ENCODE results near the gene SUSD3. TPM values are rescaled to one million over a fixed set of nuclear protein-coding genes. Genes with fewer than 3 reads are reported as not detected.

Gene SUSD3
- total RNA-seq, 1 experiment from 2014 or later = not detected

GRCh38 chr9:93068956-93069355 is 10.5 kb downstream of the SUSD3 start:
- TF ChIP-seq CTCF (conservative IDR thresholded peaks at IDR 0.05; ENCODE audit: low read depth, low read length) (no peak), EZH2 (IDR thresholded peaks at IDR 0.05; ENCODE audit: borderline replicate concordance, low read depth, low read length, poor library complexity, severe bottlenecking) (no peak)
- CTCF ChIA-PET = no interaction called here
- DNase-seq (ENCODE audit: low spot score) = no peak
- no TSS peak for BruUV-seq (replicated peaks)
- peaks cover 7% of the 10 kb centered on the region for H3K4me1 ChIP-seq (ENCODE audit: insufficient read depth, low read length, poor library complexity, severe bottlenecking)
- H3K4me3 ChIP-seq (ENCODE audit: low read depth, low read length, poor library complexity, severe bottlenecking) = no peak overlapping the region
- intact Hi-C loops (cut with micrococcal nuclease; ENCODE audit: unreplicated experiment) = no loop called here
- H3K27me3 ChIP-seq (replicated peaks; ENCODE audit: insufficient read depth, low read depth, low read length, poor library complexity) = no peaks in the 10 kb centered on the region
- H3K9me3 ChIP-seq (ENCODE audit: low read depth, low read length, poor library complexity, severe bottlenecking) = no peaks in the 10 kb centered on the region
- H3K27ac ChIP-seq (ENCODE audit: low read depth, low read length, poor library complexity, severe bottlenecking) = no peak overlapping the region
- no peaks in the 10 kb centered on the region for H3K36me3 ChIP-seq (ENCODE audit: insufficient read depth, low read length, poor library complexity, severe bottlenecking)
- POLR2A ChIA-PET (ENCODE audit: low non-redundant PET) = no interaction called here

GRCh38 chr9:93071464-93071863 is 13.0 kb downstream of the SUSD3 start:
- Histone ChIP-seq H3K4me1 (ENCODE audit: insufficient read depth, low read length, poor library complexity, severe bottlenecking) (peaks cover 7% of the 10 kb centered on the region), H3K27ac (ENCODE audit: low read depth, low read length, poor library complexity, severe bottlenecking) (no peak overlapping the region), H3K27me3 (replicated peaks; ENCODE audit: insufficient read depth, low read depth, low read length, poor library complexity) (no peaks in the 10 kb centered on the region), H3K36me3 (ENCODE audit: insufficient read depth, low read length, poor library complexity, severe bottlenecking) (no peaks in the 10 kb centered on the region), H3K9me3 (ENCODE audit: low read depth, low read length, poor library complexity, severe bottlenecking) (no peaks in the 10 kb centered on the region), H3K4me3 (ENCODE audit: low read depth, low read length, poor library complexity, severe bottlenecking) (no peak overlapping the region)
- intact Hi-C loops (cut with micrococcal nuclease; ENCODE audit: unreplicated experiment) = no loop called here
- DNase-seq (ENCODE audit: low spot score) = peak; percentile 59
- TF ChIP-seq EZH2 (IDR thresholded peaks at IDR 0.05; ENCODE audit: borderline replicate concordance, low read depth, low read length, poor library complexity, severe bottlenecking) = no peak
- TF ChIP-seq CTCF (conservative IDR thresholded peaks at IDR 0.05; ENCODE audit: low read depth, low read length) = no peak
- POLR2A ChIA-PET (ENCODE audit: low non-redundant PET) = no interaction called here
- no TSS peak for BruUV-seq (replicated peaks)
- CTCF ChIA-PET = no interaction called here

GRCh38 chr9:93072383-93072795 is 13.9 kb downstream of the SUSD3 start:
- TF ChIP-seq EZH2 (IDR thresholded peaks at IDR 0.05; ENCODE audit: borderline replicate concordance, low read depth, low read length, poor library complexity, severe bottlenecking) (no peak), CTCF (conservative IDR thresholded peaks at IDR 0.05; ENCODE audit: low read depth, low read length) (no peak)
- DNase-seq (ENCODE audit: low spot score) = peak; percentile 34
- intact Hi-C loops (cut with micrococcal nuclease; ENCODE audit: unreplicated experiment) = no loop called here
- BruUV-seq (replicated peaks) = no TSS peak
- Histone ChIP-seq H3K27ac (ENCODE audit: low read depth, low read length, poor library complexity, severe bottlenecking) (no peak overlapping the region), H3K27me3 (replicated peaks; ENCODE audit: insufficient read depth, low read depth, low read length, poor library complexity) (no peaks in the 10 kb centered on the region), H3K4me3 (ENCODE audit: low read depth, low read length, poor library complexity, severe bottlenecking) (no peak overlapping the region), H3K9me3 (ENCODE audit: low read depth, low read length, poor library complexity, severe bottlenecking) (no peaks in the 10 kb centered on the region), H3K4me1 (ENCODE audit: insufficient read depth, low read length, poor library complexity, severe bottlenecking) (peaks cover 7% of the 10 kb centered on the region), H3K36me3 (ENCODE audit: insufficient read depth, low read length, poor library complexity, severe bottlenecking) (no peaks in the 10 kb centered on the region)
- POLR2A ChIA-PET (ENCODE audit: low non-redundant PET) = no interaction called here
- CTCF ChIA-PET = no interaction called here

All from A673 (cell line).